Inferior parietal cortex (tissue), 1 donor: ENCODE results near the gene TMEM63C.

Experiments
- DNase-seq: peaks from one replicate; pipeline ENCODE4 v3.0.0-alpha.2; 2016; ENCODE audit errors: extremely low spot score

The TMEM63C gene

DNA sequence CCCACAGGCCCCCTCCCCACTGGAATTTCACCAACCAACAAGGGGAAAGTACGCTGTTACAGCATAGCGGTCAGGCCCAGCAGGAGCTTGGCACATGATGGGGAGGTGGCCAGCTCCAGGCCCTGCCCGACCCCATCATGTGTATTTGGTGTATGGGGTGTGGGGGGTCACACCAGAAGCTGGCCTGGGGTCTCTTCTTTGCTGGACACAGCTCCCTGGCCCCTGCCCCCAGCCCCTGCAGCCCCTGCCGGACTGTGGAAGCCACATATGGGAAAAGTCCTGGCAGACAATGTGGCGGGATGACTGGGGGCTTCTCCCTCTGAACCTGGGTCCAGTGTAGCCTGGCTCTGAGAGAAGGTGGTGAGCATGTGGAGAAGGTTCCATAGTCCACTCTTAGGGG, 77.0 kb downstream of the TMEM63C start:
- DNase-seq, result no peak

DNA sequence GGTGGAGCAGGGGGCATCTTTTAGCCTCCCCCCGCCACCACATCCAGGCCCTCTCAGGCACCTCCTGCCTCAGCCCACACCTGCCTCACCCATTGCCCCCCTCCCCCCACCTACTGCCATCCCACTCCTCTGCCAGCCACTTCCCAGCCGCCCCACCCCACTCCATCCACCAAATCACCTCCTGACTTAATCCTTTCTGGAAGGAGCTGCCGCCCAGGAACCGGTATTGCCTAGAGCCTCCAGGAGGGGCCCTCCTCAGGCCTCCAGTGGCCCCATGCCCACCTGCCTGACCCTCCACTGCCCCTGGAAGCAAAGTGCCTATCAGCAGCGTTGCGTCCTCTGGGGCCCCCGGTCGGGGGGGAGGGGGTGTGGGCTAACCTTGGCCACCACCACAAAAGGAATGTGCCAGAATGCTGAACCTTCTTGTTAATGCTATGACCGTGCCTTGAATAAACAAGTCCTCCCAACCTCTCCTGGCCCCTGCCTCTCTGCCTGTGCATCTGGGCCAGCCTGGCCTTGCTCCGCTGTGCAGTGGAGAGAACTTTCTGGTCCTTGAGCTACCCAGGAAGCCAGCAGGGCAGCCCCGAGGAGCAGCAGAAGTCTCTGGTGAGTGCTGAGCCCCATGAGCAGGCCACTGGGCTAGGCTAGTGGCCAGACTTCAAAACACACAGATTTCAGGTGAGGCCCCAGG, 77.6 kb downstream of the TMEM63C start:
- DNase-seq, result no peak

DNA sequence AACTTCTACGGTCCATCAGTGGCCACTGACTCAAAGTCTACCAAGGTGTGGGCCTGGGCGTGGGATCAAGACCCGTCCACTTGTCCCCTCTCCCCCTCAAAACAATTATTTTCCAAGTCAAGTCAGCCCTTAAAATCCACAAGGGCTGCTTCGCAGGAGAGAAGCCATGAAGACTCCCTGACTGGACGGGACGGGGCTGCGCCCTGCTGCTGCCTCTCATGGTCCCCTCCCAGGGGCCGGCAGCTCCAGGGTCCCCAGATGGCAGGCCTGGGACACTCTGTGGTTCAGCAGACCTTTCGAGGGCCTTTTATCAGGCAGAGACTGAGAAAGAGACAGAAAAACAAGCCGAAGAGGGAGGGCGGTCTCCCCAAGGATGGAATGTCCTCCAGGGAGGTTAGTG, 78.6 kb downstream of the TMEM63C start:
- no peak for DNase-seq

DNA sequence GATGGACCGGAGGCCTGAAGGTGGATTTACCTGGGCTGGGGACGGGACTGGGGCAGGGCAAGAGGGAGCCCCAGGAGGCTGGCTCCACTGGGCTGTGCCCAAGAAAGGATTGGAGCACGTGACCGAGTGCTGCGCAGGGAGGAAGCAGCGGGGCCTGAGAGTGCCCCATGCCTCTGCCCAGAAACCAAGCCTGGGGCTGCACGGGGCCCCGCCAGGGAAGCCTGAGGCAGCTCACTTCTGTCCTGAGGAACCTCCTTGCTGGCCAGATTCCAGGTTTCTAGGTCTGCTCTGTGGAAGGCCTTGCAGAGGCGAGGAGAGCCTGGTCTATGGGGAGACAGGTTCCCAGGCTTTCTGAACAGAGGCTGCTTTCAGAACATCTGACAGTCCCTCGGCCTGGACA, 79.0 kb downstream of the TMEM63C start:
- DNase-seq, result no peak

DNA sequence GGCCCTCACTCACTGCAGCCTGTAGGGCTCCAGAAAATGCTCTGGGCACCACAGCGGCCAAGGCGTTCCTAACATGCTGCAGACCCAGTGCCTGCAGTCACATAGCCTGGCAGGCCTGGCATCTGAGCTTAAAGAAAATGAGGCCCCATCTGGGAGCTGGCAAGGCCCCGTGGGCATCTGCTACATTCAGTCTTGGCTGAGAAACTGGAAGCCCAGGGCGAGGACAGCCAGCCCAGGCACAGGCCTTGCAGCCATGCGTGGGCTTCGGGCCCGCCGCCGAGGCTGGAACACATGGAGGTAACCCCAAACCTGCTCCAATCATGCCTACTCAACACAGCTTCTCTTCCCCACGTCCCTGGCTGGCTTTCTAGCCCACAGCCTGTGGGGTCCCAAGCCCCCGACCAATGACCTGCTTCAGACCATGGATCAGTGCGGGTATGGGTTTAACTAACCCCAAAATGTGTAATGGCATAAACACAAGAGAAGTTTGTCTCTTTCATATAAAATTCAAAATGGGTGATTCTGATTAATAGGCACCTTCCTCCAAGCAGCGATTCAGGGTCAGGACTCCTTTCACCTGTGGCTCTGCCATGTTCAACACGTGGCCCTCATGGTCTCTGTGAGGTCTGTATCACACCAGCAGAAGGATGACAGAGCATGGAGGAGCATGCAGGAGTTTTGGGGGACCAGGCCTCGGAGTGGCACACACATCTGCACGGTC, 83.0 kb downstream of the TMEM63C start:
- DNase-seq, result no peak

DNA sequence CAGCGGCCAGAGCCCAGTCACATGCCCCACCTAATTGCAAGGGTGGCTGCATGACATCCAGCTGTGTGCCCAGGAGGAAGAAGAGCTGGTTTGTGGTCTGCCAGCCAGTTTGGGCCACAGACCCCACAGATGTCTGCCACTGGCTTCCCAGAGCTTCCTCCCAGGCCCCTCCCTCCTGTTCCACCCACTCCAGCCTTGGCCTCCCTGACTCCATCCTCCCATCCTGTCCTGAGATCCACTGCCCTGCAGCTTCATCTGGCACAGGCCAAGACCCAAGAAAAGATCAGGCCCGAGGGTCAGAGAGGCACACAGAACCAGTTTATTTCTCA, 83.6 kb downstream of the TMEM63C start:
- no peak for DNase-seq

DNA sequence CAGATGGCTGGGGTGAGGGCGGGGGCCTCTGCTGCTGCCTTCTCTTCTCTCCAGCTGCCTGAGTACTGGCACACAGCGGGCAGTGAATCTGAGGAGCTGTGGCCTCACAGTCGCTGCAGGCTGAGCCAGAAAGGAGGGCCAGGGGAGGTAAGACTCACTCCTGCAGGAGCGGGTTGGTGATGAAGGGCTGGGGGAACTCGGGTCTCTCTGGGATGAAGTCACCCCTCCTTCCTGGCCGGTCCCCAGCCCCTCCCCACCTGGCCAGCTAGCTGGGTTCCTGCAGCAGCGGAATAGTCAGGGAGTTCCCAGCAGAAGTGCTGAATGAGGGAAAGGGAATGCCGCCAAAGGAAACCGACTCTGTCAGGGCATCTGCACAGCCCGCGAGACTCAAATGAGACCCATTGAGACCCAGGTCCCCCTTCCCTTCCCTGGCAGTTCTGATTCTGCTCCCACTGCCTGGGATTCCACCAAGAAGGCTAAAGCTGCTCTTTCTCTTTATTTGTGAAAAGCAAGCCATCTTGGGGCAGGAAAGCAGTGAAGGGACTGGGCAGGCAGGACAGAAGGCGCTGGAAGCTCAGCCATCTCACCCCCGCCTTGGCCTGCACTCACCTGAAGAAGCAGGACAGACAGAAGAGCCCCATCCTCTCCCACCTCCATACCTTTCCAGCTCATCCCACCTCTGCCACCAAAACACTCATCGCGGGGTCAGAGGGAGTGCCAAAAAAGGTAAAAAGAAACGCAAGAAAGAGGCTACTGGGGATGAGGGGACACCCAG, 84.2 kb downstream of the TMEM63C start:
- DNase-seq, result no peak

DNA sequence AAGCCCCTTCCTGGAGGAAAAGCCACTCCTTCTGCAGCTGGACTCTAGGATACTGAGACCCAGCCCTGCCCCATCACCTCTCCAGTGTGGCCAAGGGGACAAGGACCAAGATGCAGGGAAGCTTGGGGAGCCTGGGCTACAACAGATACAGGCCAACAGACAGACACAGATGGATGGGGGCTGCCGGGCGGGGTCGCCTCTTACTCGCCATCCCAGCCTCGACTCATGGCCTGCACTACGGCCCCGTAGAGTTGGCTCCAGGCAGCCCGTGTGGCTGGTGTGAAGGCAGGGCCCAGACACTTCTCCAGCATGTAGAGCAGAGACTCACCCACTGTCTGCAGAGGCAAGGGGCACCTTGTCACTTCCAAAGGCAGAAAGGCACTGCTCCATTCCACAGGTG, 84.7 kb downstream of the TMEM63C start:
- no peak for DNase-seq

DNA sequence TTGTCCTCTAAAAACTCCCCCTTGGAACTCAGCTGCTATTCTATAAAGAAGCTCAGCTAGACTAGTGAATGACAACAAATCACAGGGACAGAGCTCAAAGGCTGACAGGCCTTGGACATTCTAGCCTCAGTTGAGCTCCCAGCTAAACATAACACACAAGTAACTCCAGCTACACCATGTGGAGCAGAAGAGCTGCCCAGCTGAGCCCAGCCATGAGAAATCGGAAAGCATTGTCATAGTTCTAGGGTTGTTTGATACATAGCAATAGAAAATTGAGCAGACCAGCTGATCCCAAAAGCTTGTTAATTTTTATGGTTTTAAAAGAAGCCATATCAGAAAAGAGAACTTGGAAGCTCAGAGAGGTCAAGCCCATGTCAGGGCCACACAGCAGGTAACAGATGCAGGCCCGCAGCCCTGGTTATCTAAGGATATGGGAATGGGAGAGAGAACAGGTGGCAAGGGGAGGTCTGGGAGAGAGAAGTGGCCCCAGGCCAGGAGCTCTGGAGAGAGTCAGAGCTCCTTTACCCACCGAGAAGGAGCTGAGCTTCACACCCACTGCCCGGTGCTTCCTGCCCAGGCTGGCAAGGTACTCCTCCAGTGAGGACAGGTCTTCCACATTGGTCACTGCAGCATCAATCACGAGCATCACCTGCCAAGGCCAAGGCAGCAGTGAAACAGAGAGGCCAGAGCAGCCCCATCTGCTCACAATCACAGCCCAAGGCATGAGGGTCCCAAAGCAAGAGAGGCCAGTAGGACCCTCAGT, 86.5 kb downstream of the TMEM63C start:
- no peak for DNase-seq

DNA sequence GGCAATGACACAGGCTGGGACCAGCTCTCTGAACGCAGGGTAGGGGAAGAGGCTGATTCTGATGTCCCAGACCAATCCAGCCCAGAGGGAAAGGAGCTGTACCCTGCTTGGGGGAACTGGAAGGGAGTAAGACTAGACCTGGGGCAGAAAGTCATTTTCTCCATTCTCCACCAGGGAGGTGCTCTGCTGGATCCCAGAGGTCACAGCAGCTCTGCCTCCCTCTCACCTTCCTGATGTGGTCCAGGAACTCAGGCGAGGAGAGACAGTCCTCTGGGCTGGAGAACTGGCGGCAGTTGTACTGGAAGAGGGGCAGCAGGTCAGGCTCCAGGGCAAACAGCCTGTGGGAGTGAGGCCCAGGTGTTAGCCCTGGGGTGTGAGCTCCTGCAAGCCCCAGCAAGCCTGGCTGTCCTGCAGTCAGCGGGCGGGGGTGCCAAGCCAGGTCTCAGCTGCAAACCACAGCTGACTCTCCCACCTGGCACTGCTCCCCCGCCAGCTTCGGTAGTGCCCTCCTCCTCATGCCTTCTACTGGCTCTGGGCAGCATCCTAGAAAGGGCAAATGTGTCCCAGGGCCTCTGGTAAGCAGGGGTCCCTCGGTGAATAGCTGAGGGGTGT, 87.5 kb downstream of the TMEM63C start:
- no peak for DNase-seq

DNA sequence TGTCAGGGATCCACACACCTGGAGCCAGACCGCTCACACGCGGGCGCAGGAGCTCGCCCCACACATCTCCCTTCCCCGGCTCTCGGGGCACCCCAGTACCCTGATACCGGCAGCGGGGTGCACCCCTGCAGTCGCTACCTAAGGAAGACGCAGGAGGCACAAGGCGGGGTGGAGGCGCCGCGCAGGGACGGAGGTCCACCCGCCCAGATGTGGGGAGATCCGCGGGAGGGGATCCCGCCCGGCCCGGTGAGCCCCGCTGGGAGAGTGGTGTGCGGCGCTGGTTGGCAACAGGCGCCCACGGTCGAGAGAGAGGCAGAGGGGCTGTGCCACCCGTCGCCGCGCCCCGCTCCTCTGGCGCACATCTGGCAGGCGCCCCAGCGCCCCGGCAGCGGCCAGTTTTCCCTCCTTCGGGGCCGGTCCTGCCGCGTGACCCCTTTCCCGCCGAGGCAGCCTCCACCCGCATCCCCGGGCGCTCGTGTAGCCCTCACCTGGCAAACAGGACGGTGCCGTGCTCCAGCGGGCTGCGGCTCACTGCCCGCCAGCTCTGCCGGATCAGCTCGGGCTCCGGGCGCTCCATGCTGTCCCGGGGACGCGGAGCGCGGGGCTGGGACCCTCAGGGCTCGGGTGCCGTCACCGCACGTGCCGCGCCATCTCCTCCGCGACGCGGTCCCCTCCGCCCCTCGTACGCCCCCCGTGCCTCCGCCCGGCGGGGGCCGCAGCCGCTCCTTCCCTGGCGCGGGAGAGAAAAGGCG, 88.9 kb downstream of the TMEM63C start:
- DNase-seq, result no peak

DNA sequence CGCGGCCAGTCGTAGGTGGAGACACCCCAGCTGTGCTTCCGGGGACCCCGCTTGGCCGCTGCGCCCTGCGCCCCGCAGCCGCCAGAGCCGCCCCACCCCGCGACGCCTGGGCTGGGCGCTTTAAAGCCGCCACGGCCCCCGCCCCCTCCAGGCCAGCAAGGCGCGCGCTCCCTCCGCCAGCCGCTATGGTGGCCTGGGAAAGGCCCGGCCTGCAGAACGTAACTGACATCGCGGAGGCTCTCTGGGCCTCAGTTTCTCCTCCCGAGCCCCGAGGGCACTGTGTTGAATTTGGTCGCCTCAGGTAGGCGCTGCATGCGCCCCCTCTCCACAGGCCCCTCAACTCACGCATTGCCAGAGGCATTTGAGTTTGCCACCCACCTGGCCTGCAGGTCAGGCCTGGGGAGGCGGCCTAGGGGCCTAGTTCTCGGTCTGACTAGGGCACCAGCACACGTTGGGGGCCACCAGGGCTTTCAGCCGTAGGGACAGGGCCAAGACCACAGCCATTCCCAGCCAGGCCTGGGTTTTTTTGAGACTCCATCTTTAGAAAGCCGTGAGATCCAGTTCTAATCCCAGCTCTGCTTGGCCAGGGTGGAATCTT, 89.6 kb downstream of the TMEM63C start, which contains the start of gene NGB:
Gene NGB (minus strand): TSS at position 94 of the 598 bp plus-strand sequence. CDS start 269 bp downstream, outside the sequence.
- no peak for DNase-seq

DNA sequence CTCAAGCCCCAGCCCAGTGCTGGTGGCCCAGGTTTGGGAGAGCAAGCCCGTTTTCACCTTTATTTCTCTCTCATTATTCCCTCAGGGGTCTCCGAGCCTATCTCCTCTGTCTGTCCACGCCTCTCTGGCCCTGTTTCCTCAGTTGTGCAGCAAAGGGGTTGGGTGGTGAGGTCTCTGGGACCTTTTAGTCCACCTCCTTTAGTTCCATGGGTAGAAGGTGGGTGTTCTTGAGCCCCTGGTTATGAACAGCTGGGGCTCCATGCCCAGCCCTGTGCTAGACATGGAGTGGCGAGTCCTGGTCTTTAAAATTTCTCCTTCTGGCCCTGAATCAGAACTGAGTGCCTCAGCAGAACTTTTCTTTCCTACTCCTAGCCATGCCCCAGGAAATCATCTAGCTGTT, 90.7 kb downstream of the TMEM63C start:
- no peak for DNase-seq

DNA sequence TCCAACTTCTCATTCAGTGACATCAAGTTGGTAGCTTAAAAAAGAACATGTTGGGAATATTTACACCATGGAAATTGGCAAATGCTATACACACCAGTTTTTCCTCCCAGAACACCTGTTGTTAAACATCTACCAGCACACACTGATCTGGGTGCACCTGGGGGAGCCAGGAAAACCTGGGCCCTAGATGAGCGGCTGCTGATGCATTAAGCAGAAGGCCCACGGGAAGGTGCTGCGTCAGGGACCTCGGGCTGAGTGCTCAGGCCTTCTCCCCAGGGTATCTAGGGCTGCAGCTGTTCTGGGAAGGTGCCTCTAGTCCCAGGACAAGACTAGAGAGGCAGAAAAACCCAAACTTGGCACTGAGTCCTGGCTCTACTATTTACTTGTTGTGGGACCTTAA, 92.2 kb downstream of the TMEM63C start:
- no peak for DNase-seq

DNA sequence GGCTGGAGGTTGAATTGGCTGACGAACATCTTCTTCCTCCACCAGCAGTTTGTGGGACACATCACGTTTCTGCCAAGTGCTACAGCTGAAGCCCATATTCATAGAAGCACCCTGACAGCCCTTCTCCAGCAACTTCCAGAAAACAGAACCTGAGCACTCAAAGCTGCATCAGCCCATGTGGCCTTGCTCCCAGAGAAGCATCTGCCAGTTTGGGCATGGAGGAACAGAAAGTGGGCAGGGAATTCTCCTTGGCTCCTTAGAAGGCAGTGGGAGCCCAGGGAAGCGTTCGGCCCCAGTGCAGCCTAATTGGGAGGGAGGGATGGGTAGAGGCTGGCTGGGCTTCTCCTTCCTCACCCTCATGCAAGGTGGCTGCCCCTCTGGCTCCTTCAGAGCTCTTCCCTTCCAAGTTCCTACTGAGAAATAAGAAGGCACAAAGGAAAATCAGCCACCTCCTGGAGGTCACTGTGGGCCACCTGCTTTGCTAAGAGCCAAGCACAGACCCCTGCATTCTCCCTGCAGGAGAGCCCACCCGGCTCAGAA, 93.5 kb downstream of the TMEM63C start:
- no peak for DNase-seq

DNA sequence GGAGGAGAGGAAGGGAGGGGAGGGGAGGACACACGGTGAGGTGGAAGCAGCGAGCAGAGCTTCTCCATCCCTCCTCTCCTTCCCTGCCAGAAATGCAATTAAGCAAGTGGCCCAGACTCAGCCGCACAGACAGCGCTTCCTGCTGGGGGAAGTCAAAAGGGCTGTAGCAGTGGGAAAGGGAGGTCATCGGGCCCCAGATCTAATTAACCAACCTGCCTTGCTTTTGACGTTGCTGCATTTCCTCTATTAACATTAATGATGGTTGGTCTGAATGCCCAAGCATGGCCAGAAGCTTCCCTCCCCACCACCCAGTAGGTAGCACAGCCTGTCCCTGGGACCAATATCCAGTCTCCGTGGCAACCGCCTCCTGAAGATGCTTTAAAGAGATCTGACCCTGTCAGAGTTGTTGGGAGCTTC, 94.0 kb downstream of the TMEM63C start:
- no peak for DNase-seq

DNA sequence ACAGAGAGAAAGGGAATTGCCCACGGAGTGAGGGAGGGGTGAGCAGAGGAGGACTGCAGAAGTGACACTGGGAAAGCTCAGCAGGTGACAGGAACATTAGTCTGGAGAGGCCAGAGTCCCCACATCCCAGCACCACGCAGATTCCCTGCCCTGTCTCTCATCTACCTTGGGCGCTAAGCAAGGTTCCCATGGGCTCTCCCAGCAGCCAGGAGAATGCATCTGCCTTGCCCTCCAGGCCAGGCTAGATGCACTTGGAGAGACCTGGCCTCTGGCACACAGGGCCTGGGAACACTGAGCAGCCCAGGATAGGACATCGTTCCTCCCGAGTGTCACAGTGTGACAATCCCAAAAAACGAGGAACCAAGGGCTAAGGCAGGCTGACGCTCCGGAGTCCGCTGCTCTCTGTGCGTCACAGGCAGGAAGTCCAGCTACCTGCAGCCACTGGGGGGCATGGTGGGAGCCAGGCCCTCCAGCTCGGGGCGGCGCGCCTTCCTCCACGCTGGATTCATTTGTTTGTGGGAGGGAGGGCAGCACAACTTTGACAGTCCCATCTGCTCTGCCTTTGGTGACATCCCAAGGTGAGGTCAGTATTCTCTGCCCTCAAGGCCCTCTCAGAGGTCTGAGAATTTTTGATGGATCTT, 94.8 kb downstream of the TMEM63C start:
- no peak for DNase-seq

DNA sequence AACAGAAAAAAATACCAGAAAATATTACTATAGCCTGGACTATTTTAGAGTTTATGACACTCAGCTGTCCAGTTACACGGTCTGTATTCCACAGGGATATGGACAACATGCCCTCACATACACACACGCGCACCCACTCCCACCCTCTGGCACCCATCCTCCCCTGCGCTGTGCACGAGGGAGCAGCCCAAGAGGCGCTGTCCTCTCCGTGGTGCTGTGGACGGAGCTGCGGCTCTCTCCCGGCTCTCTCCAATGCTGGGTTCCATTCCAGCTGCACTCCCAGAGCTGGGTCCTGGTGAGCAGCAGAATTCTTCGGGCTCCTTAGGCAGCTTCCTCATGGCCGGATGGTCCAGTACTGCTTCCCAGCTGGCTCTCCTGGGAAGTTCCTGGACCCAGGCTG, 95.4 kb downstream of the TMEM63C start:
- DNase-seq, result no peak

DNA sequence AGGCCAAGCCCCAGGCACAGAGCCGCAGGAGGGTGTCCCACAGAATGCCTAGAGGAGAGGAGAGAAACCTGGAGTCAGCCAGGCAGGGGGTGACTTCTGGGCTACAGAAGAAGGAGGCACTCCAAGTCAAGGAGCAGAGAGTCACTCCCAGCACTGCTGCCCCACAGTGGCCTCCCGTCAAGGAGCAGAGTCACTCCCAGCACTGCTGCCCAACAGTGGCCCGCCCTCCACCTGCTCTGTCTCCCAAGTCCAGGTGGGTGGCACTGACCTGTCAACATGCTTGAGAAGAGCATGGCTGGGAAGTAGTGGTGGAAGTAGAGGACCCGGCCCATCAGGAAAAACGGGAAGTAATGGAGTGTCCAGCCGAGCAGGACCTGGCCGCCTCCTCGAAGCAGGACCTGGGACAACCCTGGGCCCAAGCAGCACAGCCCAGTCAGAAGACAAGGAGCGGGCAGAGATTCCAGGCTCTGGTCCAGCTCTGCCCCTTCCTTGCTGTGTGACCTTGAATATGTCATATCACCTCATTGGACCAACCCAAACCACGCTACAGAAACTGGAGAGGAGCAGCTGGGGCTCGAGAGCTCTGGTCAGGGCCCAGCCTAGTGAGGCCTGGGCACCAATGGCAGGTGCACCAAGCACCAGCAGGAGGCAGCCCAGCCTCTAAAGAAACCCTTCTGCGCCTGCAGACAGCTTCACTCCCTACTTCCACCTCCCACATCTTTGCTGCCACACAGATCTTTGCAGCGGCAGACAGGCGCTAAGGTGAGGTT, 97.0 kb downstream of the TMEM63C start:
- no peak for DNase-seq
